ENCODE measurements around the gene PDIA6.

- TF ChIP-seq CTCF (IDR thresholded peaks at IDR 0.05) (no peak), POLR2A (IDR thresholded peaks at IDR 0.05) (no peak)
These were observed 58.7 kb downstream of the PDIA6 start for GRCh38 chr2:10753876-10754275.
